K562 (cell line): Measurements from ENCODE around the gene BIRC5. TPM values are rescaled to one million over a fixed set of nuclear protein-coding genes. Genes with fewer than 3 reads are reported as not detected.

Experiments
- CREB1 ChIP-seq, 2 experiments: sonication (generic) in 1 of 2; formaldehyde crosslinking in 1 of 2; IDR thresholded peaks; 2 replicates each; pipeline versions ENCODE4 v1.6.1 to v1.8.0; 2012 to 2022; ENCODE audit warnings: inconsistent platforms in 1 of 2, mild to moderate bottlenecking in 1 of 2, missing genetic modification reagents in 1 of 2, moderate library complexity in 1 of 2
- DMBX1 ChIP-seq: fragments of 250-450 bp; sonication (Bioruptor Pico); IDR thresholded peaks from 2 replicates; pipeline ENCODE4 v1.8.0; 2022; ENCODE audit warnings: inconsistent platforms, mild to moderate bottlenecking, moderate library complexity, borderline replicate concordance
- ETS2 ChIP-seq: IDR thresholded peaks from 2 replicates; pipeline ENCODE4 v1.6.1; 2016; ENCODE audit warnings: borderline replicate concordance, missing genetic modification characterization, mild to moderate bottlenecking, moderate library complexity, missing compliant biosample characterization; ENCODE audit not compliant: poor library complexity, severe bottlenecking
- ETV1 ChIP-seq: fragments of 450-650 bp; conservative IDR thresholded peaks from 2 replicates; pipeline ENCODE4 v1.6.1; 2016; ENCODE audit warnings: missing genetic modification characterization, control low read depth, low read depth, missing compliant biosample characterization
- HNRNPK ChIP-seq: fragments of 200-400 bp; formaldehyde crosslinking; IDR thresholded peaks from one replicate; pipeline ENCODE4 v1.6.1; 2018; ENCODE audit warnings: mild to moderate bottlenecking, low read depth, low read length; ENCODE audit not compliant: poor library complexity, severe bottlenecking
- KLF1 ChIP-seq: fragments of 450-650 bp; IDR thresholded peaks from 2 replicates; pipeline ENCODE4 v1.6.1; 2016; ENCODE audit warnings: missing genetic modification characterization, missing compliant biosample characterization
- NFRKB ChIP-seq: fragments of 450-650 bp; IDR thresholded peaks from 2 replicates; pipeline ENCODE4 v1.6.1; 2016; ENCODE audit warnings: low read depth
- POLR2G ChIP-seq: fragments of 200-400 bp; formaldehyde crosslinking; IDR thresholded peaks from 2 replicates; pipeline ENCODE4 v1.6.1; 2017; ENCODE audit warnings: low read depth, mild to moderate bottlenecking, antibody characterized with exemption, low read length, moderate library complexity
- SMARCB1 ChIP-seq: IDR thresholded peaks from 2 replicates; pipeline ENCODE4 v1.6.1; 2011; ENCODE audit warnings: improper control_type of control experiment, low read depth; ENCODE audit not compliant: insufficient read length
- SMARCE1 ChIP-seq: fragments of 450-650 bp; IDR thresholded peaks from 2 replicates; pipeline ENCODE4 v1.7.1; 2016; ENCODE audit warnings: mild to moderate bottlenecking
- TAF15 ChIP-seq: fragments of 200-400 bp; formaldehyde crosslinking; IDR thresholded peaks from 2 replicates; pipeline ENCODE4 v1.6.1; 2017; ENCODE audit warnings: mild to moderate bottlenecking, low read depth, low read length, moderate library complexity
- TAF9B ChIP-seq: fragments of 450-650 bp; IDR thresholded peaks from 2 replicates; pipeline ENCODE4 v1.6.1; 2018; ENCODE audit warnings: mild to moderate bottlenecking; ENCODE audit not compliant: partially characterized antibody
- TSHZ1 ChIP-seq: fragments of 250-450 bp; sonication (Bioruptor Pico); IDR thresholded peaks from 2 replicates; pipeline ENCODE4 v1.4.0; 2020; ENCODE audit warnings: mild to moderate bottlenecking, moderate library complexity
- ZBTB1 ChIP-seq: sonication (generic); formaldehyde crosslinking; IDR thresholded peaks from 2 replicates; pipeline ENCODE4 v1.8.1; 2023; ENCODE audit warnings: missing genetic modification reagents, low read depth, mild to moderate bottlenecking, borderline replicate concordance
- ZFX ChIP-seq: sonication (generic); formaldehyde crosslinking; IDR thresholded peaks from 2 replicates; pipeline ENCODE4 v1.8.0; 2022; ENCODE audit warnings: mild to moderate bottlenecking, missing genetic modification reagents, moderate library complexity
- ZNF174 ChIP-seq: fragments of 250-450 bp; sonication (Bioruptor Pico); IDR thresholded peaks from 2 replicates; pipeline ENCODE4 v1.4.0; 2020; ENCODE audit warnings: mild to moderate bottlenecking
- ZNF408 ChIP-seq: fragments of 250-450 bp; sonication (Bioruptor Pico); IDR thresholded peaks from 2 replicates; pipeline ENCODE4 v1.4.0; 2020; ENCODE audit warnings: low read depth, mild to moderate bottlenecking, moderate library complexity
- ZNF830 ChIP-seq: fragments of 250-450 bp; sonication (Bioruptor Pico); IDR thresholded peaks from 2 replicates; pipeline ENCODE4 v1.5.0; 2021; ENCODE audit warnings: mild to moderate bottlenecking
- polyA plus RNA-seq, 8 experiments: library from polyadenylated mRNA; depleted of rRNA in 4 of 8; stranded (reverse) in 5 of 8; unstranded in 3 of 8; fragments of >200 nt; fragmentation: Nextera tagmentation in 2 of 8; fragmentation: Illumina TruSeq in 1 of 8; extraction: Ambion mirVana in 2 of 8; extraction: Trizol in 1 of 8; gene quantifications; 2 replicates each; pipeline versions ENCODE4 v1.2.1 to v1.2.3, GENCODE V29; 2011 to 2014; ENCODE audit warnings: inconsistent platforms in 1 of 8, missing spikeins in 1 of 8
- total RNA-seq, 7 experiments: library from RNA; depleted of rRNA in 6 of 7; stranded (reverse); fragments of >200 nt in 6 of 7; fragmentation: Illumina TruSeq in 2 of 7; extraction: Trizol in 2 of 7; gene quantifications; 2 replicates each; pipeline versions ENCODE4 v1.2.1 to v1.2.3, GENCODE V29; 2011 to 2021; ENCODE audit warnings: low replicate concordance in 1 of 7
- TF ChIP-seq, protein P1 (sequence below): IDR thresholded peaks from 3 replicates; pipeline ENCODE4 v1.6.1; 2011; ENCODE audit warnings: borderline replicate concordance, mild to moderate bottlenecking; ENCODE audit not compliant: insufficient read length, insufficient read depth
- TF ChIP-seq, protein P2 (sequence below): fragments of 450-650 bp; conservative IDR thresholded peaks from 2 replicates; pipeline ENCODE4 v1.6.1; 2016; ENCODE audit warnings: missing genetic modification characterization, low read depth, mild to moderate bottlenecking, missing compliant biosample characterization, moderate library complexity

The BIRC5 gene
- total and polyA plus RNA-seq, 9 of the 15 experiments (the other 6 are each of a cell fraction or from before 2014, with no cell fraction given), result 64.4 to 140 (median 101) TPM

DNA sequence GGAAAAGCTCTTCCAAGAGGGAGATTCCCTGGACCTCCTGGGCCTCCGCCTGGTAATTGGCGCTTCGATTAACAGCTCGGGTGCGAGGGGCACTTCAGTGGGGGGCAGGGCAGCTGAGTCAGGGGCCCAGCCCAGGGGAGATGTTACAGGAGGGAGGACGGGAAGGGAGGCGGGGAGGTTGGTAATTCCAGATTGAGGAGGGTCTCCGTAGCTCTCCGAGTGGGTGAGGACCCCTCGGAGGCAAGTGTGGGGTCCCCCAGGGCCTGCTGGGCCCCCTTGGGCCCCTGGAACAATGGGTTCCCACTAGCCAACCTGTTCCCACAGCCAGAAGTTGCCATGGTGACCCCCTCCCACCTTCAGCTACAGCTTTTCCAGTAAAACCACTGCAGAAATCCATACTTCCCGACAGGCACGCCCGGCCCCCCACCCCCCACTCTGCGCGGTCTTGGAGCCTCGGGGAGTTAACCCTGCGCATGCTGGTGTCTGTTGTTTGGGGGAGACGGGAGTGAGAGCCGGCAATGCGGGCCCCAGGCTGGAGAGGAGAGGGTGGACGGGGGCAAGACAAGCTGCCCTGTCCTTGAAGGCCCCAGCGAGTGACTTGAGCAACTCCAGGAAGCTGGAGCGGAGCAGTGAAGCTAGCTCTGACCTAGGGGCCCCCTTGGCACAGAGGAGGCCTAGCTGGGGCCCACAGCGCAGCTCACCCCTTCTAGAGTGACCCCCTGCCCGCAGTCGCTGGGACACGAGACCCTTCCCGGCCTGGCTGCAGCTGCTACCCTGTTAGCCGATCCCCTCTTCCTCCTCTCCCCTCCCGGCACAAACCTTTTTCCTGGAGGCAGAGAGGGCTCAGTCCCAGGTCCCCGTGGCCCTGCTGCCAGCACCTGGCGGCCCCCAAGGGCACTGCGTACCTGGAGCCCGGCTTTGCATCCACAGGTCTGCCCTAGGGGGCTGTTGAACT is 55.2 kb downstream of the BIRC5 start (continued):
- TF ChIP-seq ETS2 (tag) (no peak), ZNF174 (CRISPR knock-in tag) (no peak), SMARCE1 (no peak), TAF9B (no peak), NFRKB (0 out of 2 replicates have a peak, but pooled peaks have one; percentile 27), CREB1 (IDR thresholded peaks at IDR 0.05) (no peak), CREB1 (CRISPR knock-in tag; IDR thresholded peaks at IDR 0.05) (no peak), DMBX1 (CRISPR knock-in tag) (peak; percentile 72; the same call in 1 of the 2 replicates), ZBTB1 (CRISPR knock-in tag) (no peak), TAF15 (no peak), ZNF408 (CRISPR knock-in tag) (no peak), ETV1 (no peak), KLF1 (tag) (no peak), TSHZ1 (CRISPR knock-in tag) (peak; percentile 57; the same call in 1 of the 2 replicates), ZFX (CRISPR knock-in tag) (peak; percentile 25; the same call in 1 of the 2 replicates), POLR2G (peak; percentile 71), HNRNPK (no peak), SMARCB1 (no peak), ZNF830 (CRISPR knock-in tag) (no peak)
- TF ChIP-seq, protein P1, sequence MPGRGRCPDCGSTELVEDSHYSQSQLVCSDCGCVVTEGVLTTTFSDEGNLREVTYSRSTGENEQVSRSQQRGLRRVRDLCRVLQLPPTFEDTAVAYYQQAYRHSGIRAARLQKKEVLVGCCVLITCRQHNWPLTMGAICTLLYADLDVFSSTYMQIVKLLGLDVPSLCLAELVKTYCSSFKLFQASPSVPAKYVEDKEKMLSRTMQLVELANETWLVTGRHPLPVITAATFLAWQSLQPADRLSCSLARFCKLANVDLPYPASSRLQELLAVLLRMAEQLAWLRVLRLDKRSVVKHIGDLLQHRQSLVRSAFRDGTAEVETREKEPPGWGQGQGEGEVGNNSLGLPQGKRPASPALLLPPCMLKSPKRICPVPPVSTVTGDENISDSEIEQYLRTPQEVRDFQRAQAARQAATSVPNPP, result no peak
- TF ChIP-seq, protein P2, sequence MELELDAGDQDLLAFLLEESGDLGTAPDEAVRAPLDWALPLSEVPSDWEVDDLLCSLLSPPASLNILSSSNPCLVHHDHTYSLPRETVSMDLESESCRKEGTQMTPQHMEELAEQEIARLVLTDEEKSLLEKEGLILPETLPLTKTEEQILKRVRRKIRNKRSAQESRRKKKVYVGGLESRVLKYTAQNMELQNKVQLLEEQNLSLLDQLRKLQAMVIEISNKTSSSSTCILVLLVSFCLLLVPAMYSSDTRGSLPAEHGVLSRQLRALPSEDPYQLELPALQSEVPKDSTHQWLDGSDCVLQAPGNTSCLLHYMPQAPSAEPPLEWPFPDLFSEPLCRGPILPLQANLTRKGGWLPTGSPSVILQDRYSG (tag), result no peak
